Measurements from ENCODE around the gene DAP.

DAP gene

GRCh38 chr5:10761185-10761932 is at the start of gene DAP:
Gene DAP, minus strand, starts transcription at chr5:10761234. Its CDS starts 166 bp downstream, at chr5:10761068.
- peak within 1 kb of the TSS; percentile 96 for H3K4me3 ChIP-seq
- DNase-seq (ENCODE audit: low spot score): peak; percentile 92
- TF ChIP-seq CTCF (IDR thresholded peaks at IDR 0.05): no peak
- H3K27ac ChIP-seq: peak within 1 kb of the TSS; percentile 98

GRCh38 chr5:10808347-10809226 is 47.6 kb upstream of the DAP start:
- no peak overlapping the region for H3K27ac ChIP-seq
- DNase-seq (ENCODE audit: low spot score): no peak
- H3K4me3 ChIP-seq: no peak overlapping the region
- TF ChIP-seq CTCF (IDR thresholded peaks at IDR 0.05): no peak

DNA sequence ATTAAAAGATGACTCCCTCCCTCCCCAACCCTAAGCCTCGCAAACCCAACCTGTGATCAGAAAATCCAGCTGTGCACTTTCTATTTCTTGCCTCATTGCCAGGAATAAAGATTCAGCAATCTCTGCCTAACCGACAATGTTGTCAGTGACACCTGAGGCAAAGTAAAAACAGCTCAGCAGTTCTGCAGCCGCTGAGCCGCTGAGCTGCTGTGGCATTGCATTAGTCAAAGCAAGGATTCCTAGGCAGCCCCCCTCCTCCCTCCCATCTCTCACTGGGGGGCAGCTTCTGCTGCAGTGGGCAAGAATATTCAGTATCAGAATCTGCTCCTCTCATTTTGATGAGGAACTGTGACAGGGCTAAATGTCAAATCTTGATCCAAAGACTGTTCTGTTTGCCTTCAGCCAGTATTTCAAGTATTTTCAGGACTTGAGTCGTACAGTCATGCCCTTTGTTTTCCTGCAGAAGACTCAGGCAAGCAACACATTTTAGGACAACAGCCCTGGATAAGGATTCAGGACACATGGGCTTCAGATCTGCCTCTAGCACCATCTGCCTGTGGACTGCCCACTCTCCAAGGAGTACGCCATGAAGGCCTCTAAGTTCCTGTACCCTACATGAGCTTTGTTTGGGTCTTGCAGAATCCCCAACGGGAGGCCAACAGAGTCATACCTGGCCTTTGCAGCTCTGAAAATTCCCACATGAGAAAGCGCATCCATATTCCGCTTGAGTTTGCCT is 41.1 kb upstream of the DAP start:
- no peak overlapping the region for H3K27ac ChIP-seq
- no peak for DNase-seq (ENCODE audit: low spot score)
- TF ChIP-seq CTCF (IDR thresholded peaks at IDR 0.05): no peak
- no peak overlapping the region for H3K4me3 ChIP-seq

GRCh38 chr5:10800852-10801251 is 39.8 kb upstream of the DAP start:
- no peak for TF ChIP-seq CTCF (IDR thresholded peaks at IDR 0.05)

GRCh38 chr5:10797261-10797660 is 36.2 kb upstream of the DAP start:
- TF ChIP-seq CTCF (IDR thresholded peaks at IDR 0.05): no peak
- Histone ChIP-seq H3K4me3 (no peak overlapping the region), H3K27ac (no peak overlapping the region)
- no peak for DNase-seq (ENCODE audit: low spot score)

More at GRCh38 chr5:10800852-10801251, 39.8 kb upstream of the DAP start:
- Histone ChIP-seq H3K4me3 (no peak overlapping the region), H3K27ac (no peak overlapping the region)
- no peak for DNase-seq (ENCODE audit: low spot score)

DNA sequence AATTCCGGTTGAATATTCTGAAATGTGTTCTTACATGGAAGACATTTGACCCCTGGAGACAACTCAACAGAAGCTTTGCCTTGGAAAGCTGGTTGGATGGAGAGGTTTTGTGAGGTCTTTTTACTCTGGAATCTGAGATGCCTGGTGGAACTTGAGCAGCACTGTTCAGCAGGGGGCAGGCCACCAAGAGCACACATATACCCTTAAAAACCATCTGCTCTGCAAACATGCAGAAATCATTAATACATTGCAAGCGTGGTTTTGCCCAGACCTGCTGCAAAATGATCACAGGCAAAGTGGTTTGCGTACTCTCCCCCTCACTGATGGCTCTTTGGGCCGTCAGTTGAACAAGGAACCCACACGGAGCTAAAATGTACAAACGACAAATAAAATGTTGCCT is 32.8 kb upstream of the DAP start:
- H3K4me3 ChIP-seq: no peak overlapping the region
- DNase-seq (ENCODE audit: low spot score): no peak
- TF ChIP-seq CTCF (IDR thresholded peaks at IDR 0.05): no peak
- no peak overlapping the region for H3K27ac ChIP-seq

Data from coronary artery (tissue), 2 donors.